H1 (cell line): ENCODE data around the gene FOXQ1. TPM values are rescaled to one million over a fixed set of nuclear protein-coding genes. Genes with fewer than 3 reads are reported as not detected.

Experiments
- CTCF ChIA-PET: fragments of 300-600 bp; sonication (Branson Sonifier 250); formaldehyde crosslinking; loops from one replicate; lab custom pipeline; 2021; ENCODE audit not compliant: partially characterized antibody; lab: Charles Lee
- POLR2A ChIA-PET: fragments of 300-600 bp; sonication (Branson Sonifier 250); formaldehyde crosslinking; loops from one replicate; lab custom pipeline; 2021; ENCODE audit warnings: inconsistent platforms; ENCODE audit not compliant: partially characterized antibody; lab: Charles Lee
- DNase-seq, 2 experiments: peaks; one replicate each; pipeline versions ENCODE4 v3.0.0 to v3.0.0-alpha.2; 2010 to 2022; ENCODE audit warnings: low spot score in 2 of 2, low read depth in 1 of 2, mixed read lengths in 1 of 2
- FAIRE-seq: peaks from 2 replicates; lab custom pipeline; 2011; peaks lifted over from hg19 to GRCh38; lab: Jason Lieb, UNC
- H2AFZ ChIP-seq: 2 replicates; pipeline ENCODE4 v1.8.1; 2012; ENCODE audit warnings: low read length, inconsistent platforms
- H2AK5ac ChIP-seq: 2 replicates; pipeline ENCODE4 v1.6.1; 2013; ENCODE audit warnings: low read depth, low read length
- H2BK120ac ChIP-seq: replicated peaks from 2 replicates; pipeline ENCODE3; 2013; ENCODE audit warnings: low read depth, low read length, inconsistent platforms
- H2BK12ac ChIP-seq: 2 replicates; pipeline ENCODE4 v1.6.1; 2013; ENCODE audit warnings: low read depth, low read length
- H2BK15ac ChIP-seq: 2 replicates; pipeline ENCODE4 v1.6.1; 2013; ENCODE audit warnings: low read length
- H2BK20ac ChIP-seq: 2 replicates; pipeline ENCODE4 v1.6.1; 2013; ENCODE audit warnings: low read length
- H2BK5ac ChIP-seq: 2 replicates; pipeline ENCODE4 v1.6.1; 2013; ENCODE audit warnings: low read depth, low read length
- H3K14ac ChIP-seq: 2 replicates; pipeline ENCODE4 v1.6.1; 2013; ENCODE audit warnings: inconsistent platforms; ENCODE audit not compliant: insufficient read length
- H3K18ac ChIP-seq: 2 replicates; pipeline ENCODE4 v1.6.1; 2013; ENCODE audit warnings: low read length; ENCODE audit errors: extremely low read depth
- H3K23ac ChIP-seq: 2 replicates; pipeline ENCODE4 v1.6.1; 2013; ENCODE audit warnings: inconsistent platforms; ENCODE audit not compliant: insufficient read length
- H3K23me2 ChIP-seq: 2 replicates; pipeline ENCODE4 v1.6.1; 2013; ENCODE audit warnings: low read depth, low read length
- H3K27ac ChIP-seq: 2 replicates; pipeline ENCODE4 v1.6.1; 2011; ENCODE audit warnings: low read depth, low read length, inconsistent platforms
- H3K27me3 ChIP-seq, 4 experiments: replicated peaks in 1 of 4; 1 replicate in 1 of 4; 2 replicates in 3 of 4; pipeline versions ENCODE4 v1.6.1 to v1.8.1; 2011 to 2013; ENCODE audit warnings: low read length in 3 of 4, mild to moderate bottlenecking in 3 of 4, inconsistent platforms in 2 of 4, mixed read lengths in 2 of 4, moderate library complexity in 1 of 4; ENCODE audit not compliant: control insufficient read depth in 3 of 4, insufficient read depth in 3 of 4; ENCODE audit errors: extremely low read depth in 1 of 4
- H3K36me3 ChIP-seq, 4 experiments: 2 replicates each; pipeline versions ENCODE4 v1.6.1 to v1.8.1; 2011 to 2013; ENCODE audit warnings: mild to moderate bottlenecking in 4 of 4, low read length in 3 of 4, moderate library complexity in 2 of 4, control low read depth in 1 of 4, inconsistent platforms in 1 of 4; ENCODE audit not compliant: insufficient read depth in 4 of 4, control insufficient read depth in 2 of 4
- H3K4ac ChIP-seq: replicated peaks from 2 replicates; pipeline ENCODE3; 2013; ENCODE audit warnings: low read length, low read depth, mixed read lengths, inconsistent platforms; ENCODE audit not compliant: insufficient read length
- H3K4me1 ChIP-seq, 4 experiments: replicated peaks in 1 of 4; 1 replicate in 1 of 4; 2 replicates in 3 of 4; pipeline versions ENCODE4 v1.6.1 to v1.8.1; 2011 to 2013; ENCODE audit warnings: low read length in 3 of 4, inconsistent platforms in 2 of 4, mixed read lengths in 1 of 4; ENCODE audit not compliant: insufficient read depth in 4 of 4, control insufficient read depth in 3 of 4
- H3K4me2 ChIP-seq, 2 experiments: 2 replicates each; pipeline versions ENCODE4 v1.6.1 to v1.8.1; 2011 to 2013; ENCODE audit warnings: low read depth in 2 of 2, low read length in 2 of 2, control low read depth in 1 of 2, inconsistent platforms in 1 of 2, mild to moderate bottlenecking in 1 of 2; ENCODE audit not compliant: insufficient read depth in 1 of 2
- H3K4me3 ChIP-seq, 4 experiments: fragments of 200-600, 300-600 bp in 1 of 4; sonication (generic), shearing (Covaris generic), sonication (Bioruptor Twin) in 1 of 4; 2 replicates each; pipeline versions ENCODE4 v1.5.1 to v1.8.1; 2011 to 2016; ENCODE audit warnings: low read length in 4 of 4, low read depth in 3 of 4, control low read depth in 2 of 4, inconsistent platforms in 2 of 4, mild to moderate bottlenecking in 2 of 4, mixed read lengths in 1 of 4, moderate library complexity in 1 of 4; ENCODE audit not compliant: insufficient read depth in 2 of 4; ENCODE audit errors: extremely low read depth in 1 of 4
- H3K56ac ChIP-seq: replicated peaks from 2 replicates; pipeline ENCODE3; 2013; ENCODE audit warnings: low read depth, mild to moderate bottlenecking, mixed read lengths, low read length, inconsistent platforms; ENCODE audit not compliant: insufficient read length
- H3K79me1 ChIP-seq: 2 replicates; pipeline ENCODE4 v1.6.1; 2013; ENCODE audit warnings: low read depth, low read length, control low read depth
- H3K79me2 ChIP-seq, 2 experiments: 2 replicates each; pipeline versions ENCODE4 v1.6.1 to v1.8.1; 2012 to 2013; ENCODE audit warnings: low read length in 2 of 2, mild to moderate bottlenecking in 2 of 2, inconsistent platforms in 1 of 2; ENCODE audit not compliant: insufficient read depth in 2 of 2, control insufficient read depth in 1 of 2
- H3K9ac ChIP-seq, 4 experiments: replicated peaks in 1 of 4; 1 replicate in 1 of 4; 2 replicates in 3 of 4; pipeline versions ENCODE4 v1.6.1 to v1.8.1; 2011 to 2013; ENCODE audit warnings: low read depth in 3 of 4, low read length in 3 of 4, control low read depth in 2 of 4, mild to moderate bottlenecking in 2 of 4, moderate library complexity in 2 of 4, inconsistent platforms in 1 of 4; ENCODE audit errors: extremely low read depth in 1 of 4
- H3K9me3 ChIP-seq, 2 experiments: 2 replicates each; pipeline versions ENCODE4 v1.6.1 to v1.8.1; 2012 to 2013; ENCODE audit warnings: mild to moderate bottlenecking in 2 of 2, moderate library complexity in 2 of 2, control low read depth in 1 of 2, inconsistent platforms in 1 of 2, low read depth in 1 of 2, low read length in 1 of 2, mixed read lengths in 1 of 2; ENCODE audit not compliant: insufficient read depth in 2 of 2
- H4K20me1 ChIP-seq, 2 experiments: replicated peaks in 1 of 2; 2 replicates each; pipeline versions ENCODE3 to v1.8.1; 2011 to 2013; ENCODE audit warnings: inconsistent platforms in 2 of 2, low read length in 2 of 2, mild to moderate bottlenecking in 1 of 2; ENCODE audit not compliant: insufficient read depth in 2 of 2, control insufficient read depth in 1 of 2
- H4K5ac ChIP-seq: 2 replicates; pipeline ENCODE4 v1.6.1; 2013; ENCODE audit warnings: low read length, low read depth, mixed read lengths, inconsistent platforms; ENCODE audit not compliant: insufficient read length
- H4K8ac ChIP-seq: 2 replicates; pipeline ENCODE4 v1.8.0; 2013; ENCODE audit warnings: mild to moderate bottlenecking, moderate library complexity, low read length, inconsistent platforms; ENCODE audit not compliant: insufficient read depth; ENCODE audit errors: extremely low read depth
- H4K91ac ChIP-seq: replicated peaks from 2 replicates; pipeline ENCODE3; 2013; ENCODE audit warnings: low read length, mixed read lengths, inconsistent platforms; ENCODE audit not compliant: insufficient read length
- ATF2 ChIP-seq: IDR thresholded peaks from 2 replicates; pipeline ENCODE4 v1.6.1; 2012; ENCODE audit warnings: low read length, inconsistent platforms
- BACH1 ChIP-seq: IDR thresholded peaks from 2 replicates; pipeline ENCODE4 v1.6.1; 2012; ENCODE audit warnings: low read length, improper control_type of control experiment
- CBX5 ChIP-seq: fragments of 300-800, 300-1000 bp; sonication (generic); IDR thresholded peaks from 2 replicates; pipeline ENCODE4 v1.7.1; 2016; ENCODE audit warnings: antibody characterized with exemption, low read length, low read depth
- CBX8 ChIP-seq: fragments of 300-800, 300-1000 bp; sonication (generic); IDR thresholded peaks from 2 replicates; pipeline ENCODE4 v1.7.1; 2016; ENCODE audit warnings: low read depth, low read length, borderline replicate concordance
- CREB1 ChIP-seq: IDR thresholded peaks from 2 replicates; pipeline ENCODE4 v1.6.1; 2012; ENCODE audit warnings: inconsistent platforms
- EZH2 ChIP-seq: fragments of 200-600 bp; sonication (generic); IDR thresholded peaks from 2 replicates; pipeline ENCODE4 v1.7.1; 2012; ENCODE audit warnings: low read depth, mild to moderate bottlenecking, moderate library complexity, low read length, inconsistent platforms; ENCODE audit not compliant: severe bottlenecking
- GTF2F1 ChIP-seq: IDR thresholded peaks from 2 replicates; pipeline ENCODE4 v1.6.1; 2012; ENCODE audit warnings: low read depth, low read length, improper control_type of control experiment, borderline replicate concordance
- MAFK ChIP-seq: IDR thresholded peaks from 2 replicates; pipeline ENCODE4 v1.6.1; 2012; ENCODE audit warnings: low read depth, mild to moderate bottlenecking, improper control_type of control experiment, low read length
- PHF8 ChIP-seq: fragments of 200-600 bp; sonication (generic); conservative IDR thresholded peaks from 2 replicates; pipeline ENCODE4 v1.7.1; 2012; ENCODE audit warnings: low read depth, mild to moderate bottlenecking, inconsistent platforms, low read length, moderate library complexity
- POLR2AphosphoS5 ChIP-seq: IDR thresholded peaks from 2 replicates; pipeline ENCODE4 v1.6.1; 2011; ENCODE audit warnings: low read depth, low read length
- RFX5 ChIP-seq: IDR thresholded peaks from 2 replicates; pipeline ENCODE4 v1.6.1; 2011; ENCODE audit warnings: low read depth, low read length, improper control_type of control experiment, borderline replicate concordance
- RNF2 ChIP-seq: fragments of 200-900, 300-1000 bp; sonication (generic); IDR thresholded peaks from 2 replicates; pipeline ENCODE4 v1.7.1; 2016; ENCODE audit warnings: borderline replicate concordance, low read depth, mild to moderate bottlenecking, antibody characterized with exemption, low read length; ENCODE audit not compliant: poor library complexity, severe bottlenecking; ENCODE audit errors: missing control alignments
- SIX5 ChIP-seq: IDR thresholded peaks from 2 replicates; pipeline ENCODE4 v1.6.1; 2011; ENCODE audit warnings: mild to moderate bottlenecking, low read depth, low read length
- SRF ChIP-seq: IDR thresholded peaks from 2 replicates; pipeline ENCODE4 v1.6.1; 2011; ENCODE audit warnings: mild to moderate bottlenecking, low read depth, low read length, moderate library complexity
- WGBS, 2 experiments: shearing (Covaris generic) in 1 of 2; methylation state at CpG; one replicate each; pipeline versions ENCODE4 v1.1.6 to v1.1.7; 2013 to 2015; ENCODE audit warnings: low lambda C conversion rate in 2 of 2, mixed read lengths in 2 of 2, inconsistent platforms in 1 of 2, low coverage in 1 of 2, missing lambda C conversion rate in 1 of 2; ENCODE audit not compliant: insufficient replicate concordance in 2 of 2, insufficient coverage in 1 of 2, insufficient read length in 1 of 2; ENCODE audit errors: extremely low coverage in 1 of 2, missing lambda C conversion rate in 1 of 2; 5-methylcytosine and 5-hydroxymethylcytosine counted together
- polyA plus RNA-seq, 7 experiments: library from polyadenylated mRNA; depleted of rRNA in 3 of 7; stranded (reverse) in 5 of 7; unstranded in 2 of 7; fragments of >200 nt in 5 of 7; fragments of 200-250 nt in 2 of 7; gene quantifications; 1 replicate in 5 of 7; 2 replicates in 1 of 7; 4 replicates in 1 of 7; pipeline versions ENCODE4 v1.2.1 to v1.2.3, GENCODE V29; 2011 to 2013; ENCODE audit warnings: missing spikeins in 2 of 7, mixed read lengths in 2 of 7
- total RNA-seq: library from RNA; stranded (reverse); fragmentation: NEBNext Ultra II Directional; extraction: Animal tissue kit (Norgen Biotek cat#: 25700); gene quantifications from 2 replicates; pipeline ENCODE4 v1.2.1, GENCODE V29; 2021

Gene FOXQ1
- total and polyA plus RNA-seq, 2 of the 8 experiments (the other 6 are each of a cell fraction or from before 2014, with no cell fraction given) = 0.03 TPM; not detected in 1

GRCh38 chr6:1291381-1291780, 20.5 kb upstream of the FOXQ1 start:
- Histone ChIP-seq H2BK20ac (no peak overlapping the region), H2AFZ (no peak overlapping the region), H3K4me3 (no peak overlapping the region), H3K23me2 (no peaks in the 10 kb centered on the region), H3K9me3 (no peaks in the 10 kb centered on the region), H3K79me2 (no peaks in the 10 kb centered on the region), H3K9ac (no peak overlapping the region), H3K4me1 (no peaks in the 10 kb centered on the region), H2AK5ac (no peak overlapping the region), H3K14ac (no peak overlapping the region), H3K18ac (no peak overlapping the region), H3K4ac (no peak overlapping the region), H4K8ac (no peak overlapping the region), H3K56ac (no peak overlapping the region), H2BK15ac (no peak overlapping the region), H3K27me3 (no peaks in the 10 kb centered on the region), H3K23ac (no peak overlapping the region), H4K5ac (no peak overlapping the region), H3K36me3 (no peaks in the 10 kb centered on the region), H4K91ac (no peak overlapping the region), H4K20me1 (no peaks in the 10 kb centered on the region), H2BK120ac (no peak overlapping the region), H2BK12ac (no peak overlapping the region), H3K79me1 (no peaks in the 10 kb centered on the region), H3K4me2 (no peak overlapping the region), H3K27ac (no peak overlapping the region), H2BK5ac (no peak overlapping the region)
- 79% methylated on average over 10 of the region's 10 CpGs; no CpG with 5 or more reads in 1 of the 2 experiments for WGBS, 2 experiments
- ChIA-PET POLR2A (no interaction called here), CTCF (no interaction called here)
- FAIRE-seq (no peak), DNase-seq (no peak)
- no peak for TF ChIP-seq ATF2
- TF ChIP-seq RFX5 = no peak
- no peak for TF ChIP-seq SIX5
- TF ChIP-seq CREB1 = no peak
- TF ChIP-seq EZH2 = no peak
- no peak for TF ChIP-seq BACH1
- no peak for TF ChIP-seq SRF
- no peak for TF ChIP-seq MAFK
- TF ChIP-seq CBX8 = no peak
- no peak for TF ChIP-seq RNF2
- no peak for TF ChIP-seq CBX5
- no peak for TF ChIP-seq POLR2AphosphoS5
- no peak for TF ChIP-seq GTF2F1
- TF ChIP-seq PHF8 = no peak
